ENCODE data around the gene TPM3. TPM values are rescaled to one million over a fixed set of nuclear protein-coding genes. Genes with fewer than 3 reads are reported as not detected.
"Not testable (repeated sequence)": the region's sequence is repeated elsewhere in the genome, so short reads cannot be mapped to it uniquely, and the experiment has no call there.

Gene TPM3
- 797 and 820 TPM in 2 replicates for total RNA-seq

- intact Hi-C loops (cut with micrococcal nuclease), result no loop called here
Observed at GRCh38 chr1:154191990-154192461, at the start of gene TPM3. Gene TPM3 (minus strand): TSS chr1:154192100. CDS start chr1:154192018, 82 bp downstream.

- intact Hi-C loops (cut with micrococcal nuclease), result no loop called here
Observed at GRCh38 chr1:154240294-154240833, 48.5 kb upstream of the TPM3 start.

- intact Hi-C loops (cut with micrococcal nuclease), result no loop called here
Observed at GRCh38 chr1:154239491-154239890, 47.6 kb upstream of the TPM3 start.

- intact Hi-C loops (cut with micrococcal nuclease), result no loop called here
Observed at GRCh38 chr1:154237880-154238506, 46.1 kb upstream of the TPM3 start.

GRCh38 chr1:154237435-154237834 lies 45.5 kb upstream of the TPM3 start:
- intact Hi-C loops (cut with micrococcal nuclease), result no loop called here

- intact Hi-C loops (cut with micrococcal nuclease), result no loop called here
Observed at GRCh38 chr1:154236855-154237254, 45.0 kb upstream of the TPM3 start.

- intact Hi-C loops (cut with micrococcal nuclease), result not testable (repeated sequence)
Observed at GRCh38 chr1:154233127-154233526, 41.2 kb upstream of the TPM3 start.

GRCh38 chr1:154231112-154231511 lies 39.2 kb upstream of the TPM3 start:
- intact Hi-C loops (cut with micrococcal nuclease), result not testable (repeated sequence)

- intact Hi-C loops (cut with micrococcal nuclease), result no loop called here
Observed at GRCh38 chr1:154225370-154225769, 33.5 kb upstream of the TPM3 start.

GRCh38 chr1:154223621-154224020 lies 31.7 kb upstream of the TPM3 start:
- intact Hi-C loops (cut with micrococcal nuclease), result loop anchor here (5.0 kb wide), 1 partner anchor 384 kb away; the partner anchor contains the start of gene ADAR

- intact Hi-C loops (cut with micrococcal nuclease), result loop anchor here (5.0 kb wide), 1 partner anchor 384 kb away; the partner anchor contains the start of gene ADAR
Observed at GRCh38 chr1:154222918-154223317, 31.0 kb upstream of the TPM3 start.

GRCh38 chr1:154222518-154222917 lies 30.6 kb upstream of the TPM3 start:
- intact Hi-C loops (cut with micrococcal nuclease), result loop anchor here (5.0 kb wide), 1 partner anchor 385 kb away; the partner anchor contains the start of gene ADAR

GRCh38 chr1:154221278-154222001 lies 29.5 kb upstream of the TPM3 start:
- intact Hi-C loops (cut with micrococcal nuclease), result loop anchor here (1.0 to 5.0 kb wide), 5 partner anchors 39 to 386 kb away; partner anchors contain the start of genes ADAR, ATP8B2, HAX1 and UBE2Q1

- intact Hi-C loops (cut with micrococcal nuclease), result loop anchor here (1.0 to 5.0 kb wide), 5 partner anchors 39 to 386 kb away; partner anchors contain the start of genes ADAR, ATP8B2, HAX1 and UBE2Q1
Observed at GRCh38 chr1:154220970-154221277, 29.0 kb upstream of the TPM3 start.

GRCh38 chr1:154220071-154220969 lies 28.4 kb upstream of the TPM3 start, which contains the start of gene UBAP2L:
Gene UBAP2L (plus strand): TSS chr1:154220955. CDS start chr1:154225124, 4,169 bp downstream.
- intact Hi-C loops (cut with micrococcal nuclease), result loop anchor here (2.0 to 5.0 kb wide), 4 partner anchors 52 to 387 kb away; partner anchors contain the start of genes ADAR, ATP8B2, HAX1 and UBE2Q1

- intact Hi-C loops (cut with micrococcal nuclease), result no loop called here
Observed at GRCh38 chr1:154219541-154219940, 27.6 kb upstream of the TPM3 start.

GRCh38 chr1:154218545-154218944 lies 26.6 kb upstream of the TPM3 start:
- intact Hi-C loops (cut with micrococcal nuclease), result no loop called here

GRCh38 chr1:154213274-154213673 lies 21.4 kb upstream of the TPM3 start:
- intact Hi-C loops (cut with micrococcal nuclease), result no loop called here

- intact Hi-C loops (cut with micrococcal nuclease), result no loop called here
Observed at GRCh38 chr1:154212083-154212482, 20.2 kb upstream of the TPM3 start.

- intact Hi-C loops (cut with micrococcal nuclease), result no loop called here
Observed at GRCh38 chr1:154208677-154209388, 16.9 kb upstream of the TPM3 start.

All from T-helper 2 cell treated with Interferon-gamma antibody and Interleukin-4, amounts not matched to agents 100 ng/mL and 5 ng/mL, for 36 hours (primary cell).